GM06990 (cell line): ENCODE results near the gene ANGPTL3.
"Not testable (repeated sequence)": the region's sequence is repeated elsewhere in the genome, so short reads cannot be mapped to it uniquely, and the experiment has no call there.

Experiments
- DNase-seq: peaks from one replicate; pipeline ENCODE4 v3.0.0-alpha.2; 2011; ENCODE audit not compliant: insufficient read length; ENCODE audit errors: extremely low read depth
- H3K27me3 ChIP-seq: replicated peaks from 2 replicates; pipeline ENCODE4 v1.6.0; 2011; ENCODE audit warnings: low read length; ENCODE audit not compliant: control insufficient read depth, insufficient read depth
- H3K36me3 ChIP-seq: 2 replicates; pipeline ENCODE4 v1.5.1; 2011; ENCODE audit warnings: low read length; ENCODE audit not compliant: control insufficient read depth, insufficient read depth
- H3K4me3 ChIP-seq: replicated peaks from 2 replicates; pipeline ENCODE4 v1.5.1; 2011; ENCODE audit warnings: low read depth, mild to moderate bottlenecking, control low read depth, low read length
- TF ChIP-seq, protein P1 (sequence below): IDR thresholded peaks from 2 replicates; pipeline ENCODE4 v1.5.1; 2011; ENCODE audit warnings: low read length, control low read depth, mild to moderate bottlenecking, inconsistent platforms; ENCODE audit not compliant: insufficient read depth, poor library complexity, severe bottlenecking

ANGPTL3 gene

DNA sequence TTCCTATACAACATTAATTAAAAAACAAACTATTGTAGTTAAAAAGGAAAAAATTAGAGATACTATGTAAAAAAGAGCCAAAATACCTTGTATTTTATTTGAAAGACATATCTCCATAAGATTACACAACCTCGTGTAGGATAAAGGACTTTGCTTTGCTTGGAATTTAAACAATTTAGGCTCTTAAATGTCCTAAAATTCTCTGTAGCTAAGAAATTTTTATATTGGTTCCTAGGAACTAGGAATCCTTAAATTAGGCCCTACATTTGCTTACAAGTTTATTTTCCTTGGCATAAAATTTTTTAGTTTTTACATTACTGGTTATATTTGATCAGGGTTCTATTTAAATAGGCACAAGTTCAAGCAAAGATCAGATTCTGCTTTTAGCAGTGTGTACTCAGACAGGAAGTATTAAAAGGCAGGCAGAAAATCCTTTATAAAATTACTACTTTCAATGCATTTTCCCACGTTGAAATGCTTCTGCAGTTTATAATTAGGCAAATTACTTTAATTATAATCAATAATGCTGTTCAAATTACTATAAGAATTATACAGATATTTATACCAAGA, 3.4 kb upstream of the ANGPTL3 start:
- TF ChIP-seq, protein P1, sequence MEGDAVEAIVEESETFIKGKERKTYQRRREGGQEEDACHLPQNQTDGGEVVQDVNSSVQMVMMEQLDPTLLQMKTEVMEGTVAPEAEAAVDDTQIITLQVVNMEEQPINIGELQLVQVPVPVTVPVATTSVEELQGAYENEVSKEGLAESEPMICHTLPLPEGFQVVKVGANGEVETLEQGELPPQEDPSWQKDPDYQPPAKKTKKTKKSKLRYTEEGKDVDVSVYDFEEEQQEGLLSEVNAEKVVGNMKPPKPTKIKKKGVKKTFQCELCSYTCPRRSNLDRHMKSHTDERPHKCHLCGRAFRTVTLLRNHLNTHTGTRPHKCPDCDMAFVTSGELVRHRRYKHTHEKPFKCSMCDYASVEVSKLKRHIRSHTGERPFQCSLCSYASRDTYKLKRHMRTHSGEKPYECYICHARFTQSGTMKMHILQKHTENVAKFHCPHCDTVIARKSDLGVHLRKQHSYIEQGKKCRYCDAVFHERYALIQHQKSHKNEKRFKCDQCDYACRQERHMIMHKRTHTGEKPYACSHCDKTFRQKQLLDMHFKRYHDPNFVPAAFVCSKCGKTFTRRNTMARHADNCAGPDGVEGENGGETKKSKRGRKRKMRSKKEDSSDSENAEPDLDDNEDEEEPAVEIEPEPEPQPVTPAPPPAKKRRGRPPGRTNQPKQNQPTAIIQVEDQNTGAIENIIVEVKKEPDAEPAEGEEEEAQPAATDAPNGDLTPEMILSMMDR: no peak
- no peaks in the 10 kb centered on the region for H3K36me3 ChIP-seq
- no peaks in the 10 kb centered on the region for H3K27me3 ChIP-seq
- H3K4me3 ChIP-seq: no peak overlapping the region
- DNase-seq: no peak

DNA sequence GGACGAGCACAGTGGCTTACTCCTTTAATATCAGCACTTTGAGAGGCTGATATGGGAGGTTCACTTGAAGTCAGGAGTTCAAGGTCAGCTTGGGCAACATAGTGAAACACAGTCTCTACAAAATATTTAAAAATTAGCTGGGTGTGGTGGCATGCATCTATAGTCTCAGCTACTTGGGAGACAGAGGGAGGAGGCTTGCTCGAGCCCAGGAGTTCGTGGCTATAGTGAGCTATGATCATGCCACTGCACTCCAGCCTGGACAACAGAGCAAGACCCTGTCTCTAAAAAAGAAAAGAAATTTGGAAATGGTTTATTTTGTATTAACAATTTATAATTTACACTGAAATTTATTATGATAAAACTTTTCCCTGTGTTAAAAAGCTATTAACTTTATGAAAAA, 1.7 kb upstream of the ANGPTL3 start:
- H3K27me3 ChIP-seq: no peaks in the 10 kb centered on the region
- no peaks in the 10 kb centered on the region for H3K36me3 ChIP-seq
- no peak overlapping the region for H3K4me3 ChIP-seq
- no peak for DNase-seq
- TF ChIP-seq, protein P1: no peak

DNA sequence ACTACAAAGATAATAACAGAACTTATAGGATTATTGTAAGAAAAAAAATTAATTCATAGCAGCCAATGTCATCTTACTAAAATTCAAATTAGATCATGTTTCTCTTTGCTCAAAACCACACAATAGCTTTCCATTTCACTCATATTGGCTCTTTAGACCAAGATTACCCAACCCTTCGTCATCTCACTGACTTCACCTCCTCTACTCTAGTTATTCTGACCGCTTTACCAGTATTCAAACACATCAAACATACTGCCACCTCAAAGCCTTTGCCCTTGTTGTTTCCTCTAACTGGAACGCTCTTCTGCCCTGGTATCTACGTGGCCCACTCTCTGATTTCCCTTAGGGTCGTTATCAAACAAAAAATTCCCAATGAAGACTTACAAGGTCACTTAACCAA, 1.7 kb downstream of the ANGPTL3 start:
- H3K36me3 ChIP-seq: no peaks in the 10 kb centered on the region
- no peak overlapping the region for H3K4me3 ChIP-seq
- no peak for DNase-seq
- no peaks in the 10 kb centered on the region for H3K27me3 ChIP-seq
- TF ChIP-seq, protein P1: no peak

DNA sequence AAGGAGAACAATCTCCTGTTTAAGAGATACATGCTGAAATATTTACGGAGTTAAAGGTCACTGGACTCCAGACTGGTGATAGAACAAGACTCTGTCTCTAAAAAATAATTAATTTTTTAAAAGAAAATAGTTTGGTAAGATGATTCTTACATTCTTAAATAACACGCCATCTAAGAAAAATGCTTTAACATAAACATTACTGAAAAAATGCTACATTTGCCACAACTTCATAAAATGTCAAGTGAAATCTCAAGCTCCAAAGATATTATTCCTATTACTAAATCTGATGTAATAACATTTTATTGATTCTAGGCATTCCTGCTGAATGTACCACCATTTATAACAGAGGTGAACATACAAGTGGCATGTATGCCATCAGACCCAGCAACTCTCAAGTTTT, 4.1 kb downstream of the ANGPTL3 start:
- TF ChIP-seq, protein P1: no peak
- H3K4me3 ChIP-seq: no peak overlapping the region

DNA sequence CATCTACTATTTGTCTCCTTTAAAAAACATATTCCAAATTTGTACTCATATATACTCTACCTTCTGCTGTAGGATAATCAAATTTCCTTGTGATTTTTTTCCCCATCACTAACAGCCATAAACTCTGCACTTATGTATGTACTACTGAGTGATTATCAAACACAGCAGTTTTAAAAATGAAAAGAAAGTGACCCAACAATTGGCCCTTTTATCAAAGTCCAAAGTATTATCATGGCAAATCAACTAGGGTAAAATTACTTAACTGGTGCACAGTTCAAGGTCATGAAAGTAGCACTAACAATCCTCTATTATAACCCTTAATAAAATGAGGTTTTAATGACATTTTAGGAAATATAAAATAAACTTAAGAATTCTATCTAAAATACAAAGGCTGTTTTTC, 11.6 kb downstream of the ANGPTL3 start:
- no peaks in the 10 kb centered on the region for H3K36me3 ChIP-seq
- no peak overlapping the region for H3K4me3 ChIP-seq
- no peaks in the 10 kb centered on the region for H3K27me3 ChIP-seq
- TF ChIP-seq, protein P1: no peak
- no peak for DNase-seq

More for the DNA sequence above, 4.1 kb downstream of the ANGPTL3 start:
- Histone ChIP-seq H3K27me3 (no peaks in the 10 kb centered on the region), H3K36me3 (no peaks in the 10 kb centered on the region)
- DNase-seq: no peak

DNA sequence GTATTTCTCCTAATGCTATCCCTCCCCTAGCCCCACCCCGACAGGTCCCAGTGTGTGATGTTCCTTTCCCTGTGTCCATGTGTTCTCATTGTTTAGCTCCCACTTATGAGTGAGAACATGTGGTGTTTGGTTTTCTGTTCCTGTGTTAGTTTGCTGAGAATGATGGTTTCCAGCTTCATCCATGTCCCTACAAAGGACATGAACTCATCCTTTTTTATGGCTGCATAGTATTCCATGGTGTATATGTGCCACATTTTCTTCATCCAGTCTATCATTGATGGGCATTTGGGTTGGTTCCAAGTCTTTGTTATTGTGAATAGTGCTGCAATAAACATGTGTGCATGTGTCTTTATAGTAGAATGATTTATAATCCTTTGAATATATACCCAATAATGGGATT, 13.3 kb downstream of the ANGPTL3 start:
- not testable (repeated sequence) for DNase-seq, H3K27me3 ChIP-seq, H3K4me3 ChIP-seq, H3K36me3 ChIP-seq
